ENCODE data around the gene TPX2.

DNA sequence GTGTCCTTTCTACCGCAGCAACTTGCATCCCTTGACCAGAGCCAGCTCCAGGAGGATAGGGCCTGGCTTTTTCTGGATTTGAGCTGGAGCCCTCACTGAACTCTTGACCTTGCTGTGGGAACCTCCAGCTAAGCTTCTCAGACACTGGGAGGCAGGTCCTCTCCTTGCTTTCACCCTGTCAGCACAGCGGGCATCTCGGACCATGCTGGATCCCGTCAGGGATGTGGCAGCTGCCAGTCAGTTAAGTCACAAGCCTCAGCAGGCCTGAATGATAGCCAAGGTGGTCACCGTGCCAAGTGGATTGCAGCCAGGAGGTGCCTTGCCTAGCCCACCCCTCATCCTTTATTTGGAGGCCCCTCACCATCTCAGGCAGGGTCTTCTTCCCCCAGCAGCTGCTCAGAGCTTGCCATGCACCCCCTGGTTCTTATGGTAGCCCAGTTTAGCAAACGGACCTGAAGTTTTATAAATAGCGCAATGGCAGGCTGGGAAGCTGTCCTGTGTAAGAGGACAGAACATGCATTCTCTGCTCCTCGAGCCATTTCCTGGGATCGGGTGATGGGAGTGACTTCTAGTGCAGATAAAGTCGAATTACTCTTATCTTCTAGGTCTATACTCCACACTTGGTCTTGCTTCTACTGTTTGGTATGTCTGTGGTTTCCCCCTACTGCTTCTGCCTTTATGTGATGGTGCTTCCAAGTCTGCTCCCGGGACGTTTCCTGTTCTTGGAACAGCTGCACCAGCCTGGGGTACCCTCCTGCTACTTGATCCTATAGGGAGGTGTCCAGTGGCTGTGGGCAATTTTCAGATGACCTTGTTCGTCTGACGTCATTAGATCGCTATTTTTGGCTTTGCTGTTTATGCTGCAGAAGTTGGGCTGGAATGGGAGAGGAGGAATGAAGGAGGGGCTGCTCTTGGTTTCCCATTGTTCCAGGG is 73.0 kb downstream of the TPX2 start:
- TF ChIP-seq, protein P1, sequence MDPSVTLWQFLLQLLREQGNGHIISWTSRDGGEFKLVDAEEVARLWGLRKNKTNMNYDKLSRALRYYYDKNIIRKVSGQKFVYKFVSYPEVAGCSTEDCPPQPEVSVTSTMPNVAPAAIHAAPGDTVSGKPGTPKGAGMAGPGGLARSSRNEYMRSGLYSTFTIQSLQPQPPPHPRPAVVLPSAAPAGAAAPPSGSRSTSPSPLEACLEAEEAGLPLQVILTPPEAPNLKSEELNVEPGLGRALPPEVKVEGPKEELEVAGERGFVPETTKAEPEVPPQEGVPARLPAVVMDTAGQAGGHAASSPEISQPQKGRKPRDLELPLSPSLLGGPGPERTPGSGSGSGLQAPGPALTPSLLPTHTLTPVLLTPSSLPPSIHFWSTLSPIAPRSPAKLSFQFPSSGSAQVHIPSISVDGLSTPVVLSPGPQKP (IDR thresholded peaks at IDR 0.05; ENCODE audit: low read depth, low read length): no peak
- TF ChIP-seq, protein P2, sequence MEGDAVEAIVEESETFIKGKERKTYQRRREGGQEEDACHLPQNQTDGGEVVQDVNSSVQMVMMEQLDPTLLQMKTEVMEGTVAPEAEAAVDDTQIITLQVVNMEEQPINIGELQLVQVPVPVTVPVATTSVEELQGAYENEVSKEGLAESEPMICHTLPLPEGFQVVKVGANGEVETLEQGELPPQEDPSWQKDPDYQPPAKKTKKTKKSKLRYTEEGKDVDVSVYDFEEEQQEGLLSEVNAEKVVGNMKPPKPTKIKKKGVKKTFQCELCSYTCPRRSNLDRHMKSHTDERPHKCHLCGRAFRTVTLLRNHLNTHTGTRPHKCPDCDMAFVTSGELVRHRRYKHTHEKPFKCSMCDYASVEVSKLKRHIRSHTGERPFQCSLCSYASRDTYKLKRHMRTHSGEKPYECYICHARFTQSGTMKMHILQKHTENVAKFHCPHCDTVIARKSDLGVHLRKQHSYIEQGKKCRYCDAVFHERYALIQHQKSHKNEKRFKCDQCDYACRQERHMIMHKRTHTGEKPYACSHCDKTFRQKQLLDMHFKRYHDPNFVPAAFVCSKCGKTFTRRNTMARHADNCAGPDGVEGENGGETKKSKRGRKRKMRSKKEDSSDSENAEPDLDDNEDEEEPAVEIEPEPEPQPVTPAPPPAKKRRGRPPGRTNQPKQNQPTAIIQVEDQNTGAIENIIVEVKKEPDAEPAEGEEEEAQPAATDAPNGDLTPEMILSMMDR (IDR thresholded peaks at IDR 0.05): no peak
- no peak for TF ChIP-seq CHD4 (IDR thresholded peaks at IDR 0.05; ENCODE audit: borderline replicate concordance)
- TF ChIP-seq JUN (IDR thresholded peaks at IDR 0.05): no peak
- no peak for TF ChIP-seq SREBF2 (IDR thresholded peaks at IDR 0.05)
- no peak for TF ChIP-seq HOXB5 (CRISPR knock-in tag; IDR thresholded peaks at IDR 0.05)
- TF ChIP-seq POLR2A (IDR thresholded peaks at IDR 0.05; ENCODE audit: low read length): no peak
- TF ChIP-seq GATA3 (IDR thresholded peaks at IDR 0.05; ENCODE audit: borderline replicate concordance): no peak
